Natural killer cell treated with Interleukin-12 subunit alpha and Interleukin-12 subunit beta and Interleukin-15 and Interleukin-18, amount 100 ng/mL, for 72 hours (primary cell): Measurements from ENCODE around the gene SFN. TPM values are rescaled to one million over a fixed set of nuclear protein-coding genes. Genes with fewer than 3 reads are reported as not detected.
"Not testable (repeated sequence)": the region's sequence is repeated elsewhere in the genome, so short reads cannot be mapped to it uniquely, and the experiment has no call there.

Experiments
- ATAC-seq, 2 donors: fragments of 150-1000 bp; cut with Tn5 transposase in 1 of 2; sonication (Bioruptor Pico), chemical (Tn5 transposase) in 1 of 2; 2 replicates each; pipeline ENCODE4 v1.10.0; 2021
- DNase-seq: peaks from one replicate; pipeline ENCODE4 v3.0.0; 2022; ENCODE audit warnings: low spot score
- H3K27ac Mint-ChIP-seq, 2 donors: 1 replicate in 1 of 2; 2 replicates in 1 of 2; pipeline ENCODE4 v1.8.0; 2022; ENCODE audit warnings: mixed read lengths in 2 of 2, mild to moderate bottlenecking in 1 of 2, moderate library complexity in 1 of 2
- H3K27me3 Mint-ChIP-seq, 2 donors: 1 replicate in 1 of 2; 2 replicates in 1 of 2; pipeline ENCODE4 v1.8.0; 2022; ENCODE audit warnings: mixed read lengths in 2 of 2
- H3K36me3 Mint-ChIP-seq: one replicate; pipeline ENCODE4 v1.8.0; 2022; ENCODE audit warnings: mixed read lengths
- H3K4me1 Mint-ChIP-seq, 2 donors: 1 replicate in 1 of 2; 2 replicates in 1 of 2; pipeline ENCODE4 v1.8.0; 2022; ENCODE audit warnings: low read depth in 2 of 2, mixed read lengths in 2 of 2, mild to moderate bottlenecking in 1 of 2
- H3K4me3 Mint-ChIP-seq: one replicate; pipeline ENCODE4 v1.8.0; 2022; ENCODE audit warnings: mixed read lengths
- H3K9me3 Mint-ChIP-seq: 2 replicates; pipeline ENCODE4 v1.8.0; 2022; ENCODE audit warnings: mixed read lengths
- total RNA-seq, 2 donors: library from RNA; stranded (reverse); gene quantifications; one replicate each; pipeline ENCODE4 v1.2.3, GENCODE V29; 2022

SFN gene
- total RNA-seq, 2 donors from 2014 or later: 0.50 to 0.56 TPM

GRCh38 chr1:26831546-26832248, 31.3 kb upstream of the SFN start:
- Mint-ChIP-seq H3K27ac (peak overlapping the region; percentile 99), H3K36me3 (peaks cover 29% of the 10 kb centered on the region), H3K4me1 (peaks cover 65 to 78% of the 10 kb centered on the region in 2 donors), H3K9me3 (no peaks in the 10 kb centered on the region), H3K4me3 (peak overlapping the region; percentile 83), H3K27me3 (no peaks in the 10 kb centered on the region)
- ATAC-seq (no peak), DNase-seq (no peak)

GRCh38 chr1:26832249-26832960, 30.5 kb upstream of the SFN start:
- peaks cover 27% of the 10 kb centered on the region for H3K36me3 Mint-ChIP-seq
- peak overlapping the region; percentile 83 for H3K4me3 Mint-ChIP-seq
- H3K27ac Mint-ChIP-seq: peak overlapping the region; percentile 99
- no peak for DNase-seq
- ATAC-seq: no peak
- H3K27me3 Mint-ChIP-seq: no peaks in the 10 kb centered on the region
- H3K4me1 Mint-ChIP-seq: peaks cover 64 to 75% of the 10 kb centered on the region in 2 donors
- no peaks in the 10 kb centered on the region for H3K9me3 Mint-ChIP-seq

GRCh38 chr1:26833432-26834405, 29.2 kb upstream of the SFN start:
- peak overlapping the region; percentile 99 for H3K27ac Mint-ChIP-seq
- no peaks in the 10 kb centered on the region for H3K9me3 Mint-ChIP-seq
- H3K36me3 Mint-ChIP-seq: peaks cover 27% of the 10 kb centered on the region
- ATAC-seq: peak; percentile 93 to 96
- H3K4me3 Mint-ChIP-seq: peak overlapping the region; percentile 83
- H3K27me3 Mint-ChIP-seq: no peaks in the 10 kb centered on the region
- peak; percentile 90 for DNase-seq
- peaks cover 58 to 75% of the 10 kb centered on the region in 2 donors for H3K4me1 Mint-ChIP-seq

- H3K27ac Mint-ChIP-seq: peak overlapping the region; percentile 82 to 92
- peak overlapping the region; percentile 23 for H3K4me3 Mint-ChIP-seq
- not testable (repeated sequence) for DNase-seq, ATAC-seq, H3K9me3 Mint-ChIP-seq, H3K27me3 Mint-ChIP-seq
- H3K4me1 Mint-ChIP-seq: peaks cover 35 to 42% of the 10 kb centered on the region in 2 donors
- H3K36me3 Mint-ChIP-seq: peaks cover 21% of the 10 kb centered on the region
Measured at GRCh38 chr1:26837665-26838064, 25.3 kb upstream of the SFN start.

- peaks cover 17% of the 10 kb centered on the region for H3K36me3 Mint-ChIP-seq
Measured at GRCh38 chr1:26838474-26839338, 24.2 kb upstream of the SFN start.

GRCh38 chr1:26839339-26839722, 23.6 kb upstream of the SFN start:
- ATAC-seq: peak in 1 of 2 donors; percentile 26
- peak overlapping the region; percentile 82 to 92 for H3K27ac Mint-ChIP-seq

More at GRCh38 chr1:26838474-26839338, 24.2 kb upstream of the SFN start:
- ATAC-seq (peak; percentile 93 to 98), DNase-seq (peak; percentile 76)
- H3K9me3 Mint-ChIP-seq: no peaks in the 10 kb centered on the region
- peak overlapping the region; percentile 82 to 92 for H3K27ac Mint-ChIP-seq
- H3K4me1 Mint-ChIP-seq: peaks cover 25 to 31% of the 10 kb centered on the region in 2 donors
- no peaks in the 10 kb centered on the region for H3K27me3 Mint-ChIP-seq
- H3K4me3 Mint-ChIP-seq: peak overlapping the region; percentile 40

GRCh38 chr1:26839779-26840178, 23.2 kb upstream of the SFN start:
- no peaks in the 10 kb centered on the region for H3K9me3 Mint-ChIP-seq
- no peaks in the 10 kb centered on the region for H3K27me3 Mint-ChIP-seq
- ATAC-seq (no peak), DNase-seq (no peak)
- peak overlapping the region; percentile 82 to 92 for H3K27ac Mint-ChIP-seq
- peaks cover 10% of the 10 kb centered on the region for H3K36me3 Mint-ChIP-seq
- H3K4me1 Mint-ChIP-seq: peaks cover 14 to 25% of the 10 kb centered on the region in 2 donors
- no peak overlapping the region for H3K4me3 Mint-ChIP-seq

More at GRCh38 chr1:26839339-26839722, 23.6 kb upstream of the SFN start:
- no peak for DNase-seq
- peak overlapping the region; percentile 40 for H3K4me3 Mint-ChIP-seq
- H3K9me3 Mint-ChIP-seq: no peaks in the 10 kb centered on the region
- H3K27me3 Mint-ChIP-seq: no peaks in the 10 kb centered on the region
- H3K4me1 Mint-ChIP-seq: peaks cover 19 to 28% of the 10 kb centered on the region in 2 donors
- H3K36me3 Mint-ChIP-seq: peaks cover 14% of the 10 kb centered on the region

GRCh38 chr1:26844424-26845196, 18.3 kb upstream of the SFN start:
- H3K36me3 Mint-ChIP-seq: peaks cover 6% of the 10 kb centered on the region
- DNase-seq: no peak
- H3K4me1 Mint-ChIP-seq: peaks cover 3 to 8% of the 10 kb centered on the region in 2 donors
- ATAC-seq: no peak
- H3K9me3 Mint-ChIP-seq: no peaks in the 10 kb centered on the region
- H3K27me3 Mint-ChIP-seq: no peaks in the 10 kb centered on the region
- no peak overlapping the region for H3K27ac Mint-ChIP-seq
- no peak overlapping the region for H3K4me3 Mint-ChIP-seq

- H3K4me3 Mint-ChIP-seq: not testable (repeated sequence)
- peaks cover 18% of the 10 kb centered on the region for H3K36me3 Mint-ChIP-seq
Measured at GRCh38 chr1:26847826-26848225, 15.1 kb upstream of the SFN start.

GRCh38 chr1:26848499-26848898, 14.4 kb upstream of the SFN start:
- no peaks in the 10 kb centered on the region for H3K27me3 Mint-ChIP-seq
- H3K9me3 Mint-ChIP-seq: no peaks in the 10 kb centered on the region
- no peak for ATAC-seq
- no peak for DNase-seq
- peak overlapping the region in 1 of 2 donors; percentile 64 for H3K27ac Mint-ChIP-seq
- H3K36me3 Mint-ChIP-seq: peaks cover 18% of the 10 kb centered on the region
- no peak overlapping the region for H3K4me3 Mint-ChIP-seq
- H3K4me1 Mint-ChIP-seq: peaks cover 5 to 8% of the 10 kb centered on the region in 2 donors

More at GRCh38 chr1:26847826-26848225, 15.1 kb upstream of the SFN start:
- H3K27ac Mint-ChIP-seq: peak overlapping the region; percentile 14 to 46
- not testable (repeated sequence) for H3K27me3 Mint-ChIP-seq, ATAC-seq, H3K4me1 Mint-ChIP-seq, DNase-seq, H3K9me3 Mint-ChIP-seq

- H3K27ac Mint-ChIP-seq: peak overlapping the region in 1 of 2 donors; percentile 64
- DNase-seq: no peak
- no peaks in the 10 kb centered on the region for H3K9me3 Mint-ChIP-seq
- peaks cover 5 to 7% of the 10 kb centered on the region in 2 donors for H3K4me1 Mint-ChIP-seq
- no peak overlapping the region for H3K4me3 Mint-ChIP-seq
- ATAC-seq: no peak
- peaks cover 18% of the 10 kb centered on the region for H3K36me3 Mint-ChIP-seq
- H3K27me3 Mint-ChIP-seq: no peaks in the 10 kb centered on the region
Measured at GRCh38 chr1:26848941-26849774, 13.8 kb upstream of the SFN start.
